Measurements from ENCODE around the gene ITPK1. TPM values are rescaled to one million over a fixed set of nuclear protein-coding genes. Genes with fewer than 3 reads are reported as not detected.
A peak's percentile ranks its signal among the peaks of the same experiment; 100 is the strongest.
"Not testable (repeated sequence)": the region's sequence is repeated elsewhere in the genome, so short reads cannot be mapped to it uniquely, and the experiment has no call there.

Gene ITPK1
- total RNA-seq, 1 donor from 2014 or later, result 136 TPM

DNA sequence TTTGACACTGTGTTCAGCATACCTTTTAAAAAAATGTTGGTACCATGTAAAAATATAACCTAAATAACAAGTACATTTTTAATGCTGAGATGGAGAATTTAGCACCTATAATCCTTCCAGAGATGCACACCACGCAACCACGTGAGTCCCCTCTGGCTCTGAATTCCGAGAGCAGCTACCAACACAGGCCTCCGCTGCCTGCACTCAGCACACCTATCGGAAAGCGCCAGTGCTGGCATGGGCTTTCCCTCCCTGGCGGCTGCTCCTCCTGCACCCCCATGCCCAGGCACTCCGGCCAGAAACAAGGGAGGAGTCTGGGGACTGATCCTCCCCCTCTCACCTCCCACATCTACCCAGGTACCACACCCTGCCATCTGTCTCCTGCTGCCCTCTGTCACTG is 47.0 kb downstream of the ITPK1 start:
- intact Hi-C loops (cut with micrococcal nuclease), result no loop called here
- DNase-seq (peak; percentile 73), ATAC-seq (peak; percentile 72)

DNA sequence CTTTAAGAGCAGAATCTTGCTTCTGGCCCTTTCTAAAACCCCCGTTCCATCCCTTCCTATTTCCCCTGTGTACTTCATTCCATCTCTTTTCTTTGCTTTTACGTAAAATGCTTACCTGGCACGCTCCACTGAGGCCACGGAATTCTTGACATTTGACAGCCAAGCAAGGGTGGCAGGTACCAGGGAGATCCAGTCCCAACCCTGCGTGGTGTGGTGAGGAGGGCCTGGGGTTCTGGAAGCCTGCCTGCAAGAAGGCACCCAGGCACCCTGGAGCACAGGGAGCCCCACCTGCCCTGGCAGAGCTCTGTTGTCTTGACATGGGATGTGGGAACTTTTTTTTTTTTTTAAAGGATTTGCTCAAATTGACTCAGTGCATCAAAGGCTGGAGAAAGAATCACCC is 48.6 kb downstream of the ITPK1 start:
- intact Hi-C loops (cut with micrococcal nuclease), result no loop called here
- DNase-seq, result no peak
- no peak for ATAC-seq

DNA sequence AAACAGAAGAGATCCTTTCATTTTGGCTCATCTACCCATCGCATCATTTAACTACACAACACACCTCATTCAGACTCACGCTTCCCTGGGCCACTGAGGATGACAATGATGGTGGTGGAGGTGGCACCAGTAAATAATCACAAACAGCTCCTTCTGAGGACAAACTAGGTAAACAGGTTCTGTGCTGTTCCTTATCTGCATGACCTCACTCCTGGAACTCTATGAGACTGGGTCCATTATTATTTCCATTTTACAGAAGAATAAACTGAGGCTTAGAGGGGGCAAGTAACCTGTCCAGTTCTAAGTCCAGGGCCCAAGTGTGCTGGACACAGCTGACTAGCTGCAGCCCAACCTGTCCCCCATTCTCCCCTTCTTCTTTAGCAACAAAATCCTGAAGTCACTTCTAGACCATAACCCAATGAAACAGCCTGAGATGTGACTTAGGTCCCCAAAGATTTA is 50.4 kb downstream of the ITPK1 start:
- DNase-seq, result no peak

DNA sequence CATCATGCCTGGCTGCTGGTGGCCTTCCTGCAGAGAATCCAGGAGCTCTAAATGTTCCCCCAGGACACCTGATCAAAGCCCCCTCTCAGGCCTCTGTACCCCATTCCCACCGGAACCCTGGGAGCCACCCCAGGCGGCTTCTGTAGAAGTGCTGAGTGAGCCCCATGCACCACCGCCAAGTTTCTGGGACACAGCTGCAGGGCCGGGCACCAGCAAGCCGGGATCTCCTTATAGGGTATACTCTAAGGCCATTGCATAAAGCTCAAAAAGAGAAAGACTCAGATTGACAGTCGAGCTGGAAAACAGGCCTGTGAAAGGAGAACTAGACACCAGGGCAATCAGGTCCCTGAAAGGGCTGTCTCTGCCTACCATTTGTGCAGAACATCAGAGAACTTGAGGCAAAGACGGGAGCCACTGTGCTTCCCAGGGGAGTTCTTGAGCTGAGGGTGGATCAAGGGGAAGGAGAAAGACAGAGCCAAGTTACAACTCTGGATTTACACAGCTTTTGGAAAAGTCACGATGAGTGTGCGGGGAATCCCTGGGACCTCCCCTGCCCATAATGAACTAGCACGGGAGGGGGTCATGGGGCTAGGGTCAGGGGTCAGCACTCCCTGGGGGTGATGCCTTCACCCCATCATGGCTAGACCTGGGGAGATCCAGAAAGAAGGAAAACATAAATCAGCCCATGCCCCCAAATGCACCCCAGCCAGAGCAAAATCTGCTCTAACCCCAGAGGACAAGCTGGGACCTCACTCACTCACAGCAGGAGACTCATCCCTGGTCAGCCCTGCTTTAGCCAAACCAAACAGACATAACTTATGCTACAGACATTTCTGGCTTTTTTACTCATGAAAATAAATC is 51.1 kb downstream of the ITPK1 start:
- intact Hi-C loops (cut with micrococcal nuclease), result no loop called here
- ATAC-seq, result peak; percentile 67
- peak; percentile 68 for DNase-seq

More for the DNA sequence above, 50.4 kb downstream of the ITPK1 start:
- intact Hi-C loops (cut with micrococcal nuclease), result no loop called here
- no peak for ATAC-seq

DNA sequence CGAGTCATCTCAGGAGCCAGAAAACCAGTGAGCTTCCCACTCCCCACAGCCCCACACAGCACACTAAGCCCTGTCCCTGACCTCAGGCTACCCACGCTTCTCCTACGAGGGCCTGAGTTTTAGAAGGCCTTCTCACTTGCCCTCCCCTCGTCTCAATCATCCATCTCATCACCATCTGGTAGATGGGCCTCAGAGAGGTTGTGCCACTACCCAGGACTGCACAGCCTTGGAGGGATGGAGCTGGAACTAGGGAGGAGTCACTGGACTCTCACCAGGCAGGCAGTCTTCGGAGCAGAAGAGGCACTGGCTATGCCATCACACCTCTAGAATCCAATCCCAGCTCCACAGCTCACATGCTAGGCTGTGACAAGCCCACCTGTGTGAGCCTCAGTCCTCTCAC is 52.3 kb downstream of the ITPK1 start:
- ATAC-seq (no peak), DNase-seq (no peak)
- intact Hi-C loops (cut with micrococcal nuclease), result no loop called here

DNA sequence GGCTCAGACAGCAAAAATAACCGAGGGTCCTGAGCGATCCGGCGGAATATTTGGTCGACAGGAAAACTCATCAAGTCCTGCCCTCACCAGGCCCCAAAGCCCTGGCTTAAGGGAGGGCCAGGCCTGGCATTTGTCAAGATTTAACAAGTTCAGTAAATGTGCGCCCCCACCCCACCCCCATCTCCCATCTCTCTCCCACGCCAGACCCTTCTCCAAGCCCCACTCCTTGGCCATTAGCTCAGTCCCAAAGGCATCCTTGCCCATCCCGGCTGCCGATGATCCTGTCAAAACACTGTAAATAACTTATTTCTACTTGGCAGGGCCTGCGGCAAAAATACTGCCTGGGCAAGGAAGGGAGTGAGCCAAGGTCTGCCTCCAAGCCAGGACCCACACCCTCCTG is 52.8 kb downstream of the ITPK1 start:
- intact Hi-C loops (cut with micrococcal nuclease), result no loop called here
- ATAC-seq (no peak), DNase-seq (no peak)

DNA sequence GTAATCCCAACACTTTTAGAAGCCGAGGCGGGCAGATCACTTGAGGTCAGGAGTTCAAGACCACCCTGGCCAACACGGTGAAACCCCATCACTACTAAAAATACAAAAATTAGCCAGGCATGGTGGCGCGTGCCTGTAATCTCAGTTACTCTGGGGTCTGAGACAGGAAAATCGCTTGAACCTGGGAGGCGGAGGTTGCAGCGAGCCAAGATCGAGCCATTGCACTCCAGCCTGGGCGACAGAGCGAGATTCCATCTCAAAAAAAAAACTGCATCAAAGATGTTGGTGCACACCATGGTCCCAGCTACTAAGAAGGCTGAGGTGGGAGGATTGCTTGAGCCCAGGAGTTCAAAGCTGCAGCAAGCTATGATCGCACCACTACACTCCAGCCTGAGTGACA is 53.7 kb downstream of the ITPK1 start:
- intact Hi-C loops (cut with micrococcal nuclease); ATAC-seq; DNase-seq: not testable (repeated sequence)

DNA sequence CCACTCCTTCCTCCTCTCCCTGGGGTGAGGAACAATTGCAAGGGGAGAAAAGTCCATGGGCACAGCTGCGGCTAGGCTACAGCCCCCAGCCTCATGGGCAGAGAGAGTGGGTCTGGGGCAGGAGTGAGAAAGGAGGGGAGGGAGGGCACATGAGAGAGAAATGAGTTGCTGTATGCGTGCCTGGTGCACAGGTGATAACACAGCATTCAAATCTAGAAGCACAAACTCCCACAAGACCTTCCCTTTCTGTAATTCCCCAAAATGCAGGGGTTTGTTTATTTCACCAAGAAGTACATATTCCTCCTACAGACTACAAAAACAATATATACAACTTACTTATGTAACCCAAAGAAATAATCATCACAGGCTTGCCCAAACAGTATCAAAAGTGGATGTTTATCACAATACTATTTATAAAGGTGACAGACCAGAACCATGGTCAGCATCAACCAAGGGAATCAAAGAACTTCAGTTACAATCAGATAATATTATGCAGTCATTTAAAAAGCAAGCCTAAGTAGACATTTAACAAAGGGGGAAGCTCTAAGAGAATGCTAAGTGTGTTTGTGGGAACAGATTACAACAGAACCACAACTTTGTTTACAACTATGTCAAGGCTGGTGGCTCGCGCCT is 54.2 kb downstream of the ITPK1 start:
- ATAC-seq (no peak), DNase-seq (no peak)
- intact Hi-C loops (cut with micrococcal nuclease), result no loop called here

DNA sequence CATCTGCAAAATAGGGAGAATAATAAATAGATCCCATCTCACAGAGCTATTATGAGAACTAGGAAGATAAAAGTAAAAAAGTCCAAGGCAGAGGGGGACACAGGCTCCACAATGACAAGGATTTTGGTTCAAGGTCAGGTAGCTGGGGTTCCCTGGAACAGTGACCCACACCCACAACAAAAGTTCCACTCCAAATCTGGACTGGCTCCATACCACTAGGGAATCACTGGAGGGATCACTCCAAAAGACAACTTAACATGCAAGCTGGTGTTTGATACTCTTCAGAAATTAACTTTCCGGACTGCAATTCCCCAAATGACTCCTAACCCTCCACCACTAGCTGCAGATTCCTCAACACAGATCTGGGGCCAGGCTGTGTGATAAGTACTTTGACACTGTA is 54.9 kb downstream of the ITPK1 start:
- intact Hi-C loops (cut with micrococcal nuclease), result no loop called here
- no peak for DNase-seq
- ATAC-seq, result no peak

DNA sequence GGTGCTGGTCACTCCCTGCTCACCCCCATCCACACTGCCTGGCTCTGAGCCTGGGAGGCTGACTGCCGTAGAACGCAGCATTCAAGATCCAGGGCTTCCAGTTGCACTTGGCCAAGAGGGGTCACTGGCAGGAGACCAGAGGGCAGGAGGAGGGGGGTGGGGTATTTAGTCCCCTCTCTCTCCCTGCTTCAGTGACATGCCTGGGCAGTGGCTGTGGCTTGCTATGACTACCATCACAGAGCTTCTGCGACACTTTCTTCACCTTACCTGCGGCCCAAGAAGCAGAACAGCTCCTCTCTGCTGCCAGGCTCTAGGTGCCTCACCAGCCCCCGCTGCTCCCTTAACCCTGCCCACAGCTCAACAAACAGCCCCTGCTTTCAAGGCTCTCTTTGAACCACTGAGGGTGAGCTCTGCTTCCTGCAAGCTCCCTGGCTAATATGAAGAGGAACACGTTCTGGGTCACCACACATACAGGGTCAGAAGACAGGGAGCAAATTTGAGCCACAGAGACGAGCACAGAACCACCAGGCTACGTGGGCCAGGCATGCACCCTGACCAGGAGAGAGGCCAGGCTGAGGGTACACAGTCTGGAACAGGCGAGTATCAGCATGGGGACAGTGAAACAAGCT is 55.7 kb downstream of the ITPK1 start:
- ATAC-seq (peak; percentile 13), DNase-seq (peak; percentile 63)
- intact Hi-C loops (cut with micrococcal nuclease), result no loop called here

DNA sequence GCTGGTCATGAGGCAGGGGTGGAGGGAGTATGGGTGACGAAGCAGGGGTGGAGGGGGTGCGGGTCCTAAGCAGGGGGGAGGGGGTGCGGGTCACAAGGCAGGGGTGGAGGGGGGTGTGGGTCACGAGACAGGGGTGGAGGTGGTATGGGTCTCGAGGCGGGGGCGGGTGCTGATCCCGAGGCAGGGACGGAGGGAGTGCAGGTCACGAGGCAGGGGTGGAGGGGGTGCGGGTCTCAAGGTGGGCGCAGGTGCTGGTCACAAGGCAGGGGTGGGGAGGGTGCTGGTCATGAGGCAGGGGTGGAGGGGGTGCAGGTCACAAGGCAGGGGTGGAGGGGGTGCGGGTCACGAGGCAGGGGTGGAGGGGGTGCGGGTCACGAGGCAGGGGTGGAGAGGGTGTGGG is 56.5 kb downstream of the ITPK1 start:
- intact Hi-C loops (cut with micrococcal nuclease), result no loop called here
- no peak for DNase-seq
- no peak for ATAC-seq

DNA sequence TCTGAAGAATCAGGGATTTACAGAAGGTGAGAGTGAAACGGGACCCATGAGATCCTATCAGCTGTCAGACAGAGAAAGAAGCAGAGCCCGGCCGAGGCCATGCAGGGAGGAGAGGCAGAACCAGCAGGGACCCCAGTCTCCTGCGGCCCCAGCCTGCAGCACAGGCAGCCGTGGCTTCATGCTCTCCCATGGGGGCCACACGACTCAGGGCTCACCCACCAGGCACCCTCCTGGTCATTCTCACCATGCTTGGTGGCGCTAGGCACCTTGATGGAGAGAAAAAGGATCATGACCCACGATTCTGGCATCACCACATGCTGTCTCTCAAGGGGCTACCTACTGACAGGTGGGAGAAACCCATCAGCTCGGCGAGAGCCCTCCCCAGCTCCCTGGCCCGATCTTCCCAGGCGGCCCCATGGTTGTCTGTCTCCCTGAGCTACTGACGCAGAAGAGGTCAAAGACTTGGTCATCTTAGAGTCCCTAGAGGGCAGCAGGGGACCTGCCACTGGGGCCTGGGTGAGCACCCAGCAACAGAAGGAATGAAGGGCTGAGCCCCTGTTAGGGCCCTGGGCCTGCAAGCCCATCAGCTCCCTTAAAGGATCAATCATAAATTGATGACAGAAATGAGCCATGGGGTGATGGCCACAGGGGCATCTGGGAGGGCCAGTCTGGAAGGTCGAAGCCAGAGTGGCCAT is 58.0 kb downstream of the ITPK1 start:
- no peak for DNase-seq
- peak; percentile 26 for ATAC-seq
- intact Hi-C loops (cut with micrococcal nuclease), result no loop called here

DNA sequence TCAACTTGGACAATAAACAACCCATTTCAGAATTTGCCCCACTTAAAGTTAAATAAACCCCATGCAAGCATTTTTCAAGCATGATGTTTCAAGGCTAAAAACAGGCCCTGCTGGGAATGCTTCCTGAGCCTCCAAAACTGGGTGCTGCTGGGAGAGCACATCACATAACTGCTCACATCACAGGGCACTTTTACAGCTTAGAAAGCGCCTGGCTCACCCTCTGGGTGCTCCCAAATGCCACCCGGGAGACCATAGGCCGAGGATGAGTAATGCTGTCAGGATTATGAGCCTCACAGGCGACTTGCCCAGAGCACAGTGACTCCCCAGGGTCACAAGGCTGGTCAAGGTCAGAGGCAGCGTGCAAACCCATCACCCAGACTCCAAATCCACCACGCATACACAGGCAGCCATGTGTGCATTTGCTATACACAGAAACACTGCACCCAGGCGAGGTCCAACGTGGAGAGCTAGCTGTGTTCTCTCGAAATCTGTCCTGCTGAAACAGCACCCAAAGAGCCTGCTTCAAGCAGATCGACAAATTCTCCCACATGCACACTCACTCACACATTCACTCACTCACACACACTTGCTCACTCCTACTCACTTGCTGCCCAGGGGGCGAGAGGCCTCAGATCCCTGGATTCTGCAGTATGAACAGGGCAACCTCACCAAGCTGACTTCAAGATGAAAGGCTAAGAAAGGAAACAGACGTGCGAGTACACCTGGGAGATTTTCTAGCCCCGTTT is 58.7 kb downstream of the ITPK1 start:
- intact Hi-C loops (cut with micrococcal nuclease), result no loop called here
- DNase-seq, result no peak
- peak; percentile 79 for ATAC-seq

DNA sequence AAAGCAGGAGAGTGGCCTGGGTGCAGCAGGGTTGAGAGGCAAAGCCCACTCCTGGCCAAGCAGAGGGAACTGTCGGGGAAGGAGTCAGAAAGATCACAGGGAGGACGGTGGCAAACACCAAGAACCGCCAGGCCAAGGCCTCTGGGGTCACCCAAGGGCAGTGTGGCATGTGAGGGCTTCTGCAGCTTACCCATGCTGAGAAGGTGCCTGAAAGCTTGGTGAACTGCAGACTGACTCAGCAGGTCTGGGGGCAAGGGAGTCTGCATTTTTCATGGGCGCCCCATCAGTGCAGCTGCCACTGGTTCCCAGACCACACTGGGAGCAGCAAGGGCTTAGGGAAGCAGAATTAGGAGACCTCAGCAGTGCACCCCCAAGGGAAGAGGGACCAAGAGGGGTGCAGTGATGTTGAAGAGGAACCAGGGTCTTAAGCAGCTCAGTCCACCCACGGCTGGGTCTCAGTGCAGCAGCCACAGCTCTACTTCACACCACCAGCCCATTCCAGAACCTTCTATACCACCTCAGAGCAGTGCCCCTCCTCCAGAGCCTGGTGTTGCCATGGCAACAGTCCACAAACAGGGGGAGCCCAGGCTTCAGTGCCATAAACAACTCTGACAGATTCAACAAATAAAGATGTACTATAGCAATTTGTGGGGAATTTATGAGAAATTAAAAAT is 59.4 kb downstream of the ITPK1 start:
- intact Hi-C loops (cut with micrococcal nuclease), result no loop called here
- no peak for DNase-seq
- ATAC-seq, result peak; percentile 44

DNA sequence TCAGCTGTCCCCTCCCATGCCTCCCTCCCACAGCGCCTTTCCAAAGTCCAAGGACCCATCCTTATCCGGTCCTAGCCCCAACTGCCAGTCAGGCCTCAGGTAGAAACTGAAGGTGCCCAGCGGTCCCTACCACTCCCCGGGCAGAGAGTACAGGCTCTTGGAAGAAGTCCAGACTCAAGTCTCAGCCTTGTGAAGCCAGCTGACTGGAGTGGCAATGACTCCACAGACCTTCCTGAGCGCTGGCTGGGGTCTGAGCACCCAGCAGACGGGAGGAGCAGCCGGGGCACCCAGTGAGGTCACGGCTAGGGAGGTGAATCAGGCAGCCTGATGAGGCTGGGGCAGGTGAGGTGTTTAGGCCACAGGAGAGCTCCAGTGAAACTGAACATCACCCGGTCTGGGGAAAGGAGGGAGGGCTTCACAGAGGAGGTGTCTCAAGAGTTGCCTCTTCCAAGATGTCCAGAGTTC is 60.0 kb downstream of the ITPK1 start:
- peak; percentile 58 for ATAC-seq
- intact Hi-C loops (cut with micrococcal nuclease), result no loop called here
- no peak for DNase-seq

DNA sequence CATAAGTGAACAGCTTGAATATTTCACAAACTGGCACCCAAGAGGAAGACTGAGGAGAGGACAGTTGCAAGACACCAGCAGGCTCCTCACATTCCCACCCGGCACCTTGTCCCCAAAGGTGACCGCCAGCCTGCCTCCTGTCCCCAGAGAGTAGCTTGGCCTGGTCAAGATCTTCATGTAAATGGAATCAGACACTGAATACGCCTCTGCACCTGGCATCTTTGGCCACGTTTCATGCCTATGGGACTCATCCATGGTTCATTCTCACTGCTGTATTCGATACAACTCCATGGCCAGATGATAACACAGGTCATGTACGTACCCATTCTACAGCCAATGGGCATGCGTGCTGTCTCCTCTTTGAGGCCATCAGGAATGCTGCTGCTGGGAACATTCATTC is 60.8 kb downstream of the ITPK1 start:
- ATAC-seq (no peak), DNase-seq (no peak)

DNA sequence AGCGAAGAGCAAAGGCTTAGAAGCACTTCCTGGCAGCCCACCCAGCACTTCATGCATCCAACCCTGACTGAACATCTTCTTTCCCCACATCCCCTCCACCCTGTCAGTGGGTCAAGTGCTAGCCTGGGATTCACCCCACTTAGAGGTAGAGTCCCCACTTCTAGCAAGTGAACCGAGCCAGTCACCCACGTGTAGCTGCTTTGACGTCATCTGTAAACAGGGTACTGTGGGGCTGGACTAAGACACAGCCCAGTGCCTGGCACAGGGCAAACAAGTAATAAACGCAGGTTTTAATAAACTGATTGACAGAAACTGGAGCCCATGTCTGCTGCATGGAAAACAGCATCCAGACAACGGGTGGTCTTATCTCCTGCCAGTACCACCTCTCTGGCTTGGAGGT is 61.7 kb downstream of the ITPK1 start:
- intact Hi-C loops (cut with micrococcal nuclease), result no loop called here
- ATAC-seq, result no peak
- no peak for DNase-seq

More for the DNA sequence above, 60.8 kb downstream of the ITPK1 start:
- intact Hi-C loops (cut with micrococcal nuclease), result no loop called here

Measured in left ventricle myocardium superior (tissue), 1 donor.